Spleen (tissue), 11 donors: ENCODE data around the gene RIMS1. TPM values are rescaled to one million over a fixed set of nuclear protein-coding genes. Genes with fewer than 3 reads are reported as not detected.

ENCODE experiments used
- DNase-seq: peaks from one replicate; pipeline ENCODE4 v3.0.0-alpha.2; 2020
- H3K27ac ChIP-seq, 8 donors: fragments of 200-600 bp; sonication (generic) in 7 of 8; 1 replicate in 4 of 8; 2 replicates in 4 of 8; pipeline versions ENCODE4 v1.5.0 to v1.8.0; 2016 to 2021; ENCODE audit warnings: inconsistent platforms in 4 of 8, mild to moderate bottlenecking in 4 of 8, moderate library complexity in 1 of 8
- H3K27me3 ChIP-seq, 7 donors: fragments of 200-600 bp; sonication (generic) in 6 of 7; replicated peaks in 1 of 7; 1 replicate in 4 of 7; 2 replicates in 3 of 7; pipeline versions ENCODE4 v1.5.0 to v1.8.0; 2016 to 2021; ENCODE audit warnings: inconsistent platforms in 3 of 7, mild to moderate bottlenecking in 1 of 7
- H3K36me3 ChIP-seq, 6 donors: fragments of 200-600 bp; sonication (generic) in 5 of 6; 1 replicate in 4 of 6; 2 replicates in 2 of 6; pipeline versions ENCODE4 v1.5.0 to v1.8.0; 2016 to 2021; ENCODE audit warnings: inconsistent platforms in 2 of 6
- H3K4me1 ChIP-seq, 6 donors: fragments of 200-600 bp; sonication (generic) in 5 of 6; 1 replicate in 3 of 6; 2 replicates in 3 of 6; pipeline versions ENCODE4 v1.5.0 to v1.8.0; 2016 to 2021; ENCODE audit warnings: inconsistent platforms in 3 of 6
- H3K4me3 ChIP-seq, 8 donors: fragments of 200-600 bp; sonication (generic) in 7 of 8; 1 replicate in 4 of 8; 2 replicates in 4 of 8; pipeline versions ENCODE4 v1.5.0 to v1.8.0; 2016 to 2021; ENCODE audit warnings: inconsistent platforms in 4 of 8, mild to moderate bottlenecking in 4 of 8, moderate library complexity in 2 of 8
- H3K9me3 ChIP-seq, 8 donors: fragments of 200-600 bp; sonication (generic) in 7 of 8; 1 replicate in 4 of 8; 2 replicates in 4 of 8; pipeline versions ENCODE4 v1.5.0 to v1.8.0; 2016 to 2021; ENCODE audit warnings: inconsistent platforms in 4 of 8
- POLR2A ChIP-seq, 3 donors: fragments of 450-650 bp; IDR thresholded peaks; one replicate each; pipeline ENCODE4 v1.5.1; 2017; ENCODE audit warnings: antibody characterized with exemption in 3 of 3, mild to moderate bottlenecking in 1 of 3
- POLR2AphosphoS5 ChIP-seq, 3 donors: sonication (generic); formaldehyde crosslinking; IDR thresholded peaks; one replicate each; pipeline ENCODE4 v1.5.1; 2017; ENCODE audit warnings: antibody characterized with exemption in 3 of 3
- WGBS, 5 donors: extraction: QIAGEN DNeasy Blood & Tissue Kit in 3 of 5; methylation state at CpG; one replicate each; pipeline versions ENCODE4 v1.1.5 to v1.1.7; 2013 to 2018; 5-methylcytosine and 5-hydroxymethylcytosine counted together
- intact Hi-C: fragments of 100-400 bp; cut with DNase I; formaldehyde crosslinking; loops from one replicate; pipeline ENCODE4 v1.15.0; 2023; ENCODE audit warnings: low total_unique reads
- polyA plus RNA-seq, 3 donors: library from polyadenylated mRNA; stranded (reverse); fragments of 200-250 nt; gene quantifications; one replicate each; pipeline ENCODE4 v1.2.1, GENCODE V29; 2013
- total RNA-seq, 7 donors: library from RNA; depleted of rRNA in 3 of 7; stranded (reverse); fragments of >200 nt in 3 of 7; fragmentation: NEBNext Ultra II Directional in 4 of 7; extraction: Animal tissue kit (Norgen Biotek cat#: 25700) in 4 of 7; gene quantifications; one replicate each; pipeline versions ENCODE4 v1.1.0 to v1.2.1, GENCODE V29; 2016 to 2021
- TF ChIP-seq, protein P1 (sequence below), 11 experiments: fragments of 200-600 bp in 7 of 11; fragments of 450-650 bp in 4 of 11; sonication (generic) in 4 of 11; IDR thresholded peaks in 8 of 11; conservative IDR thresholded peaks in 3 of 11; 1 replicate in 7 of 11; 2 replicates in 4 of 11; pipeline versions ENCODE4 v1.4.0 to v1.8.0; 2016 to 2021; ENCODE audit warnings: antibody characterized with exemption in 11 of 11, inconsistent platforms in 4 of 11, mild to moderate bottlenecking in 1 of 11
- donor health status: healthy with polysubstance abuse.
- donor health status: DM: no; HTN: no; CAD: no; lungs with moderate emphysema.
- donor health status: DM: no; HTN: no; CAD: no.
- donor health status: Bipolar disorder and iron deficiency.
- donor health status: healthy.
- donor health status: DM: no; HTN: no; CAD: no.
- donor health status: DM: yes; HTN: yes; CAD: no.

Gene RIMS1
- total and polyA plus RNA-seq, 10 donors, result not detected

DNA sequence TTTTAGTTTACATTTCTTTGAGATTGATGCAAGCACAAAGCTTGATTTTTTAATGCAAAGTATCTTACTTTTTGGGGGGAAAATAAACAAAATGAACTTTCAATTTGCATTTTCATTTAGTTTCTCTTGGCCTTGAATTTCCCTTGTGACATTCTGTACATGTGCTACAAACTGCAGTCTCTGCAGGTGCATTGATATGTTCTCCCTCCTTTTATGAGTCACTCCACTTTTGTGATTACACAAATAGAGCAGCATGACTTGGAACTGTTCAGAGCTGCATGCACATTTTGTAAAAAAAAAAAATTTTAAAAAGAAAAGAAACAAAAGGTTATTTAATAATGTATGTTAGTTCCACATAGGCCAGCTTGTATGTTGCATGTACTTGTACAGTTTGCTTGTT, 515.5 kb downstream of the RIMS1 start:
- Histone ChIP-seq H3K27ac (no peak overlapping the region), H3K4me3 (no peak overlapping the region), H3K9me3 (no peaks in the 10 kb centered on the region), H3K36me3 (no peaks in the 10 kb centered on the region), H3K4me1 (no peaks in the 10 kb centered on the region), H3K27me3 (no peaks in the 10 kb centered on the region)
- intact Hi-C loops, result no loop called here
- TF ChIP-seq, protein P1, sequence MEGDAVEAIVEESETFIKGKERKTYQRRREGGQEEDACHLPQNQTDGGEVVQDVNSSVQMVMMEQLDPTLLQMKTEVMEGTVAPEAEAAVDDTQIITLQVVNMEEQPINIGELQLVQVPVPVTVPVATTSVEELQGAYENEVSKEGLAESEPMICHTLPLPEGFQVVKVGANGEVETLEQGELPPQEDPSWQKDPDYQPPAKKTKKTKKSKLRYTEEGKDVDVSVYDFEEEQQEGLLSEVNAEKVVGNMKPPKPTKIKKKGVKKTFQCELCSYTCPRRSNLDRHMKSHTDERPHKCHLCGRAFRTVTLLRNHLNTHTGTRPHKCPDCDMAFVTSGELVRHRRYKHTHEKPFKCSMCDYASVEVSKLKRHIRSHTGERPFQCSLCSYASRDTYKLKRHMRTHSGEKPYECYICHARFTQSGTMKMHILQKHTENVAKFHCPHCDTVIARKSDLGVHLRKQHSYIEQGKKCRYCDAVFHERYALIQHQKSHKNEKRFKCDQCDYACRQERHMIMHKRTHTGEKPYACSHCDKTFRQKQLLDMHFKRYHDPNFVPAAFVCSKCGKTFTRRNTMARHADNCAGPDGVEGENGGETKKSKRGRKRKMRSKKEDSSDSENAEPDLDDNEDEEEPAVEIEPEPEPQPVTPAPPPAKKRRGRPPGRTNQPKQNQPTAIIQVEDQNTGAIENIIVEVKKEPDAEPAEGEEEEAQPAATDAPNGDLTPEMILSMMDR (IDR thresholded peaks at IDR 0.05 in 8 of 11, conservative IDR thresholded peaks at IDR 0.05 in 3 of 11), result no peak
- TF ChIP-seq POLR2A (IDR thresholded peaks at IDR 0.05), result no peak
- no peak for TF ChIP-seq POLR2AphosphoS5 (IDR thresholded peaks at IDR 0.05)
- no peak for DNase-seq

DNA sequence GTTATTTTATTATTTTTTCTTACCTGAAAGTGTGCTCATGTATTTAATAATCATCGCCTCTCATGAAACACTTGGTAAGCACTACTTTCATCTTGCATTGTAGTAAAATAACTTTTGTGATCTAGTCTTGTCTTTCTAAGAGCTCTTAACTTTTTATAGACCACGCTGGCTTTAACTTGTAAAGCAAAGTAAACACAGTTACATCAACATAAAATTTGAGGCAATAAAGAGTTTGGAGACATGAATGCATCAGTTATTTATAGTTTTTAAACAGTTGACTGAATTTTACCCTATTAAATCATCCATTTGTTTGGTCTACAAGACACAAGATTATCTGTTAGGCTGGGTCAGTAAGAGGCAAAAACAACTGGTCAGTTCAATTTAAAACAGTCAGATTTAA, 517.1 kb downstream of the RIMS1 start:
- 78 to 85% (median 84%) methylated on average over 2 of the region's 2 CpGs for WGBS, 5 donors
- TF ChIP-seq, protein P1 (IDR thresholded peaks at IDR 0.05 in 8 of 11, conservative IDR thresholded peaks at IDR 0.05 in 3 of 11), result no peak

DNA sequence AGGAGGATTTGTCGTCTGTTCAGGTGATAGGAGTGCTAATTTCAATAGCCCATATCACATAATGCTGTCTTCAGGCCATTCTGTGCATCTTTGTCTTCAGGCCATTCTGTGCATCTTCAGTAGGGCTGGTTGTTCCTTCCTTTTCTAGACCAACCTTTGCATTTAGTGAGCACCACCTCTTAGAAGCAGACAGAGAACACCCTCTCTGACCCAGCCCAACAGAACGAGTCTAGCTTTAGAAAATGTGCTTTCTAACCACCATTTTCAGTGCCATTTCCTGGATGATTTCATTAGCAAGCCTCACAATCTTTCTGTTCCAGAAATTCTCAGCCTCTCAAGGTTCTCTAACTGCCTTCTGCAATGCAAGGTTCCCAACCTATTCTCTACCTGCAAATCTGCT, 520.2 kb downstream of the RIMS1 start:
- intact Hi-C loops, result no loop called here
- TF ChIP-seq POLR2A (IDR thresholded peaks at IDR 0.05) (no peak), POLR2AphosphoS5 (IDR thresholded peaks at IDR 0.05) (no peak)
- TF ChIP-seq, protein P1 (IDR thresholded peaks at IDR 0.05 in 8 of 11, conservative IDR thresholded peaks at IDR 0.05 in 3 of 11), result no peak
- DNase-seq, result no peak
- Histone ChIP-seq H3K4me1 (no peaks in the 10 kb centered on the region), H3K27ac (no peak overlapping the region), H3K4me3 (no peak overlapping the region), H3K27me3 (no peaks in the 10 kb centered on the region), H3K9me3 (no peaks in the 10 kb centered on the region), H3K36me3 (no peaks in the 10 kb centered on the region)
- WGBS, 5 donors, result 47 to 64% (median 61%) methylated on average over 2 of the region's 2 CpGs

More for the DNA sequence above, 517.1 kb downstream of the RIMS1 start:
- Histone ChIP-seq H3K36me3 (no peaks in the 10 kb centered on the region), H3K27me3 (no peaks in the 10 kb centered on the region), H3K27ac (no peak overlapping the region), H3K4me1 (no peaks in the 10 kb centered on the region), H3K9me3 (no peaks in the 10 kb centered on the region), H3K4me3 (no peak overlapping the region)
- DNase-seq, result no peak
- intact Hi-C loops, result no loop called here

DNA sequence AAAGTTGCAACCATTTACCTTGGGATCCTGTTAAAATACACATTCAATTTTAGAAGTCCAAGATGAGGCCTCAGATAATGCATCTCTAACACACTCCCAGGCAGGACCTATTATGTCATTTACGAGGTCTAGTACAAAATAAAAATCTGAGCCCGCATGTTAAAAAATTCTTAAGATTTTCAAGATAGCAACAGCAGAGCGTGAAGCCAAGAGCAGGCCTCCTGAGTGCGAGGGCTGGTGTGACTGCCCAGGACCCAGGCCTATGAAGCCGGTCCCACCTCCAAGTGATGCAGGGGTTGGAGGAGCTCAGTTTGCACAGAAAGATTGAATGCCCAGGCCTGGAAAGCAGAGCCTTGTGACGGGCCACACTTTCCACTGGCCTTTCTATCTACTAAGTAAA, 524.4 kb downstream of the RIMS1 start:
- Histone ChIP-seq H3K27ac (no peak overlapping the region), H3K4me1 (peaks cover 0 to 4% (median 0%) of the 10 kb centered on the region in 6 donors), H3K9me3 (no peaks in the 10 kb centered on the region), H3K36me3 (no peaks in the 10 kb centered on the region), H3K4me3 (no peak overlapping the region), H3K27me3 (peaks cover 0 to 13% (median 4%) of the 10 kb centered on the region in 7 donors)
- intact Hi-C loops, result loop anchor here (10.0 kb wide), 1 partner anchor 774 kb away; no protein-coding TSS in a partner anchor
- no peak for DNase-seq
- no peak for TF ChIP-seq POLR2A (IDR thresholded peaks at IDR 0.05)
- no peak for TF ChIP-seq POLR2AphosphoS5 (IDR thresholded peaks at IDR 0.05)
- TF ChIP-seq, protein P1 (IDR thresholded peaks at IDR 0.05 in 8 of 11, conservative IDR thresholded peaks at IDR 0.05 in 3 of 11), result no peak
- 69 to 83% (median 76%) methylated on average over 6 of the region's 6 CpGs for WGBS, 5 donors
